Left lung (tissue), 10 donors: ENCODE results near the gene DHX32. TPM values are rescaled to one million over a fixed set of nuclear protein-coding genes. Genes with fewer than 3 reads are reported as not detected.

ENCODE experiments used
- ATAC-seq: fragments of 200-7000 bp; cut with Tn5 transposase; one replicate; pipeline ENCODE4 v1.9.1; 2020; ENCODE audit warnings: moderate library complexity
- DNase-seq, 4 donors: peaks; one replicate each; pipeline ENCODE4 v3.0.0-alpha.2; 2013 to 2020
- H3K27ac ChIP-seq, 2 donors: fragments of 200-600 bp; sonication (generic) in 1 of 2; one replicate each; pipeline versions ENCODE4 v1.5.0 to v1.8.0; 2020 to 2021
- H3K27me3 ChIP-seq, 2 donors: fragments of 200-600 bp; sonication (generic) in 1 of 2; one replicate each; pipeline versions ENCODE4 v1.5.0 to v1.8.0; 2020 to 2021
- H3K36me3 ChIP-seq, 2 donors: fragments of 200-600 bp; sonication (generic) in 1 of 2; one replicate each; pipeline versions ENCODE4 v1.5.0 to v1.8.0; 2020 to 2021
- H3K4me1 ChIP-seq, 2 donors: fragments of 200-600 bp; one replicate each; pipeline ENCODE4 v1.8.0; 2021
- H3K4me3 ChIP-seq, 2 donors: fragments of 200-600 bp; sonication (generic) in 1 of 2; one replicate each; pipeline versions ENCODE4 v1.5.0 to v1.8.0; 2020 to 2021; ENCODE audit warnings: mild to moderate bottlenecking in 1 of 2
- H3K9me3 ChIP-seq, 2 donors: fragments of 200-600 bp; sonication (generic) in 1 of 2; one replicate each; pipeline versions ENCODE4 v1.5.0 to v1.8.0; 2020 to 2021
- CTCF ChIP-seq, 2 donors: fragments of 200-600 bp; sonication (generic) in 1 of 2; IDR thresholded peaks; one replicate each; pipeline versions ENCODE4 v1.5.0 to v1.8.0; 2021; ENCODE audit warnings: antibody characterized with exemption in 2 of 2
- intact Hi-C, 2 donors: fragments of 100-400 bp; cut with DNase I; formaldehyde crosslinking; loops; one replicate each; pipeline versions ENCODE4 v1.11.2 to v1.14.2; 2022
- polyA plus RNA-seq, 6 donors: library from polyadenylated mRNA; unstranded; fragments of 120-200 nt; gene quantifications; one replicate each; pipeline ENCODE4 v1.2.1, GENCODE V29; 2013; ENCODE audit not compliant: insufficient read length in 6 of 6
- total RNA-seq, 2 donors: library from RNA; stranded (reverse); fragmentation: NEBNext Ultra II Directional; extraction: Animal tissue kit (Norgen Biotek cat#: 25700); gene quantifications; one replicate each; pipeline ENCODE4 v1.2.1, GENCODE V29; 2021
- donor health status: DM: no; HTN: yes; CAD: no.
- donor health status: DM: no; HTN: no; CAD: no.

Gene DHX32
- total and polyA plus RNA-seq, 8 donors = 26.2 to 32.0 (median 27.7) TPM

GRCh38 chr10:125811251-125811650, 69.8 kb downstream of the DHX32 start:
- Histone ChIP-seq H3K27me3 (no peaks in the 10 kb centered on the region), H3K27ac (no peak overlapping the region), H3K36me3 (peaks cover 0 to 77% of the 10 kb centered on the region in 2 donors), H3K4me1 (no peaks in the 10 kb centered on the region), H3K4me3 (no peak overlapping the region), H3K9me3 (no peaks in the 10 kb centered on the region)
- intact Hi-C loops = no loop called here
- DNase-seq (no peak), ATAC-seq (no peak)
- no peak for TF ChIP-seq CTCF (IDR thresholded peaks at IDR 0.05)

GRCh38 chr10:125808047-125808446, 73.0 kb downstream of the DHX32 start:
- DNase-seq = peak in 1 of 4 donors; percentile 16
- H3K36me3 ChIP-seq = peaks cover 0 to 83% of the 10 kb centered on the region in 2 donors
- no peak overlapping the region for H3K27ac ChIP-seq
- no peak overlapping the region for H3K4me3 ChIP-seq
- no peaks in the 10 kb centered on the region for H3K9me3 ChIP-seq
- intact Hi-C loops = no loop called here
- peak; percentile 87 for ATAC-seq
- H3K27me3 ChIP-seq = no peaks in the 10 kb centered on the region
- no peak for TF ChIP-seq CTCF (IDR thresholded peaks at IDR 0.05)
- H3K4me1 ChIP-seq = no peaks in the 10 kb centered on the region

GRCh38 chr10:125802739-125803138, 78.4 kb downstream of the DHX32 start:
- Histone ChIP-seq H3K4me1 (no peaks in the 10 kb centered on the region), H3K36me3 (peaks cover 0 to 78% of the 10 kb centered on the region in 2 donors), H3K4me3 (no peak overlapping the region), H3K27ac (no peak overlapping the region), H3K9me3 (no peaks in the 10 kb centered on the region), H3K27me3 (no peaks in the 10 kb centered on the region)
- TF ChIP-seq CTCF (IDR thresholded peaks at IDR 0.05) = no peak
- ATAC-seq (no peak), DNase-seq (no peak)
- intact Hi-C loops = no loop called here

- H3K4me1 ChIP-seq = no peaks in the 10 kb centered on the region
- H3K27ac ChIP-seq = no peak overlapping the region
- ATAC-seq = no peak
- DNase-seq = no peak
- no peak overlapping the region for H3K4me3 ChIP-seq
- no peak for TF ChIP-seq CTCF (IDR thresholded peaks at IDR 0.05)
- H3K9me3 ChIP-seq = no peaks in the 10 kb centered on the region
- no peaks in the 10 kb centered on the region for H3K27me3 ChIP-seq
- peaks cover 0 to 78% of the 10 kb centered on the region in 2 donors for H3K36me3 ChIP-seq
- intact Hi-C loops = no loop called here
These were observed 79.0 kb downstream of the DHX32 start for GRCh38 chr10:125802131-125802530.

GRCh38 chr10:125801574-125801973, 79.5 kb downstream of the DHX32 start:
- ATAC-seq = no peak
- H3K9me3 ChIP-seq = no peaks in the 10 kb centered on the region
- TF ChIP-seq CTCF (IDR thresholded peaks at IDR 0.05) = no peak
- peaks cover 0 to 78% of the 10 kb centered on the region in 2 donors for H3K36me3 ChIP-seq
- no peak for DNase-seq
- H3K4me1 ChIP-seq = no peaks in the 10 kb centered on the region
- no peak overlapping the region for H3K4me3 ChIP-seq
- H3K27ac ChIP-seq = no peak overlapping the region
- H3K27me3 ChIP-seq = no peaks in the 10 kb centered on the region
- intact Hi-C loops = no loop called here
